Panc1 (cell line): ENCODE data around the gene SEMA4D. TPM values are rescaled to one million over a fixed set of nuclear protein-coding genes. Genes with fewer than 3 reads are reported as not detected.

Source experiments
- ATAC-seq: fragments of 200-7000 bp; cut with Tn5 transposase; 2 replicates; pipeline ENCODE4 v1.9.1; 2020; ENCODE audit warnings: mild to moderate bottlenecking, moderate library complexity
- BruUV-seq: library from RNA; stranded (reverse); fragments of 400-500 nt; replicated peaks from 2 replicates; lab custom pipeline; 2021; lab: Mats Ljungman, UMichigan
- CTCF ChIA-PET: fragments of 300-600 bp; sonication (Branson Sonifier 250); formaldehyde crosslinking; loops from one replicate; lab custom pipeline; 2022; ENCODE audit warnings: antibody characterized with exemption; lab: Charles Lee
- POLR2A ChIA-PET: fragments of 300-600 bp; sonication (Branson Sonifier 250); formaldehyde crosslinking; loops from one replicate; lab custom pipeline; 2022; ENCODE audit warnings: antibody characterized with exemption; lab: Charles Lee
- DNase-seq: peaks from one replicate; pipeline ENCODE4 v3.0.0-alpha.2; 2010; ENCODE audit warnings: low read depth, low spot score
- H3K27ac ChIP-seq: 2 replicates; pipeline ENCODE4 v1.5.1; 2011; ENCODE audit warnings: mild to moderate bottlenecking, low read length, inconsistent platforms
- H3K27me3 ChIP-seq: fragments of 200-500 bp; sonication (Bioruptor generic); 2 replicates; pipeline ENCODE4 v1.6.0; 2014; ENCODE audit warnings: low read length, inconsistent platforms; ENCODE audit not compliant: control insufficient read depth, insufficient read depth
- H3K36me3 ChIP-seq: fragments of 200-500 bp; sonication (Bioruptor generic); 2 replicates; pipeline ENCODE4 v1.5.1; 2014; ENCODE audit warnings: inconsistent platforms, mild to moderate bottlenecking, low read length, moderate library complexity; ENCODE audit not compliant: control insufficient read depth, insufficient read depth
- H3K4me1 ChIP-seq: 2 replicates; pipeline ENCODE4 v1.5.1; 2011; ENCODE audit warnings: inconsistent platforms, mild to moderate bottlenecking, low read length, moderate library complexity; ENCODE audit not compliant: control insufficient read depth, insufficient read depth
- H3K4me3 ChIP-seq, 2 experiments: 2 replicates each; pipeline ENCODE4 v1.5.1; 2011 to 2012; ENCODE audit warnings: low read depth in 2 of 2, low read length in 2 of 2, mild to moderate bottlenecking in 2 of 2, inconsistent platforms in 1 of 2, moderate library complexity in 1 of 2
- H3K9me3 ChIP-seq: fragments of 200-500 bp; sonication (Bioruptor generic); 2 replicates; pipeline ENCODE4 v1.5.1; 2014; ENCODE audit warnings: low read depth, mild to moderate bottlenecking, inconsistent platforms, low read length, moderate library complexity; ENCODE audit not compliant: control insufficient read depth, insufficient read depth
- CTCF ChIP-seq: fragments of 450-650 bp; IDR thresholded peaks from 2 replicates; pipeline ENCODE4 v1.5.1; 2017; ENCODE audit warnings: mild to moderate bottlenecking
- POLR2AphosphoS5 ChIP-seq: IDR thresholded peaks from 2 replicates; pipeline ENCODE4 v1.6.1; 2012; ENCODE audit warnings: mild to moderate bottlenecking, low read depth, low read length, moderate library complexity
- SIN3A ChIP-seq: IDR thresholded peaks from 2 replicates; pipeline ENCODE4 v1.6.1; 2012; ENCODE audit warnings: low read depth, mild to moderate bottlenecking, low read length, moderate library complexity, borderline replicate concordance; ENCODE audit not compliant: insufficient read depth
- TCF7L2 ChIP-seq: IDR thresholded peaks from 2 replicates; pipeline ENCODE4 v1.6.1; 2011; ENCODE audit warnings: mild to moderate bottlenecking, low read depth, low read length, inconsistent platforms
- in situ Hi-C: cut with HindIII; loops from 2 replicates; pipeline ENCODE4 v1.10.0; 2016; ENCODE audit warnings: low sequenced_read_pairs, low pct_unique_long_range_greater_than_20kb
- intact Hi-C: fragments of 100-400 bp; cut with micrococcal nuclease; formaldehyde crosslinking; loops from one replicate; pipeline ENCODE4 v1.10.0; 2022; ENCODE audit not compliant: unreplicated experiment
- total RNA-seq: library from RNA; stranded (reverse); gene quantifications from one replicate; pipeline ENCODE4 v1.2.1, GENCODE V29; 2021; ENCODE audit not compliant: unreplicated experiment
- TF ChIP-seq, protein P1 (sequence below), 2 experiments: IDR thresholded peaks; 2 replicates each; pipeline ENCODE4 v1.6.1; 2011 to 2012; ENCODE audit warnings: low read depth in 2 of 2, control low read depth in 1 of 2, low read length in 1 of 2, mild to moderate bottlenecking in 1 of 2, moderate library complexity in 1 of 2; ENCODE audit not compliant: insufficient read depth in 1 of 2

Gene SEMA4D
- total RNA-seq, 1 experiment from 2014 or later = 6.5 TPM

DNA sequence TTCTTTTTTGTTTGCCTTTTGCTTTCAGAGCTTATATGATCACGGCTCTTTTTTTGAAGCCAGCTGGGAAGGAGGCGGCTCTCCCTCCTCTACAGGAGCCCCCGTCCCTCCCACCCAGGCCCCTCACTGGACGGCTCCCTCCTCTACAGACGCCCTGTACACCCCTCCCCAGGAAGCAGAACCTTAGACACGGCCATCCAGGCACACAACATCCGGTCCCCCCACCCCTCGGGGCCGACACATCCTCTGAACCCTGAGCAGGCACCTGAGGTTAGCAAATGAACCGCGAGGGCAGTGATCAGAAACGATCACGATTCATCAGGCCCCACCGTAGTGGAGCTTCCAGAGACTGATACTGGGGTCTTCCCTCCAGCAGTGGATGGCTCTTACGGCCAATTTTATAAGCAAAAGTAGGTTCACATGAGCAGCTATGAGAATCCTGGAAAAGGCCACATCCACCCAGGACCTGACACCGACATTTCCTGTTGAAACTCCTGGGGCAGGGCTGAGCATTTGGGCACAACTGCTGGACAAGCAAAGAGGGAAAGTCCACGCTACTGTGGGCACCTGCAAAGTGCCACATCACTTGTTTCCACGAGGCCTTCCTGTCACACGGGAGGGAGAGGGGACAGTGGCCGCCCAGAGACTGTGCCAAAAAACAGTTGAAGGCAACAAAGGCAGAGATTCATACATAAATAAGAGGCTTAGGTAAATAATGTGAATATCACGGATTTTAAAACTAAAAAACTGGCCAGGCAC lies 78.9 kb downstream of the SEMA4D start:
- no peaks in the 10 kb centered on the region for H3K36me3 ChIP-seq
- intact Hi-C loops (no loop called here), in situ Hi-C loops (no loop called here)
- DNase-seq (no peak), ATAC-seq (no peak)
- POLR2A ChIA-PET = no interaction called here
- H3K4me1 ChIP-seq = no peaks in the 10 kb centered on the region
- CTCF ChIA-PET = no interaction called here
- H3K27me3 ChIP-seq = no peaks in the 10 kb centered on the region
- no peak overlapping the region for H3K4me3 ChIP-seq
- H3K27ac ChIP-seq = no peak overlapping the region
- TF ChIP-seq SIN3A = no peak
- no peak for TF ChIP-seq TCF7L2
- TF ChIP-seq POLR2AphosphoS5 = no peak
- no peak for TF ChIP-seq CTCF
- TF ChIP-seq, protein P1, sequence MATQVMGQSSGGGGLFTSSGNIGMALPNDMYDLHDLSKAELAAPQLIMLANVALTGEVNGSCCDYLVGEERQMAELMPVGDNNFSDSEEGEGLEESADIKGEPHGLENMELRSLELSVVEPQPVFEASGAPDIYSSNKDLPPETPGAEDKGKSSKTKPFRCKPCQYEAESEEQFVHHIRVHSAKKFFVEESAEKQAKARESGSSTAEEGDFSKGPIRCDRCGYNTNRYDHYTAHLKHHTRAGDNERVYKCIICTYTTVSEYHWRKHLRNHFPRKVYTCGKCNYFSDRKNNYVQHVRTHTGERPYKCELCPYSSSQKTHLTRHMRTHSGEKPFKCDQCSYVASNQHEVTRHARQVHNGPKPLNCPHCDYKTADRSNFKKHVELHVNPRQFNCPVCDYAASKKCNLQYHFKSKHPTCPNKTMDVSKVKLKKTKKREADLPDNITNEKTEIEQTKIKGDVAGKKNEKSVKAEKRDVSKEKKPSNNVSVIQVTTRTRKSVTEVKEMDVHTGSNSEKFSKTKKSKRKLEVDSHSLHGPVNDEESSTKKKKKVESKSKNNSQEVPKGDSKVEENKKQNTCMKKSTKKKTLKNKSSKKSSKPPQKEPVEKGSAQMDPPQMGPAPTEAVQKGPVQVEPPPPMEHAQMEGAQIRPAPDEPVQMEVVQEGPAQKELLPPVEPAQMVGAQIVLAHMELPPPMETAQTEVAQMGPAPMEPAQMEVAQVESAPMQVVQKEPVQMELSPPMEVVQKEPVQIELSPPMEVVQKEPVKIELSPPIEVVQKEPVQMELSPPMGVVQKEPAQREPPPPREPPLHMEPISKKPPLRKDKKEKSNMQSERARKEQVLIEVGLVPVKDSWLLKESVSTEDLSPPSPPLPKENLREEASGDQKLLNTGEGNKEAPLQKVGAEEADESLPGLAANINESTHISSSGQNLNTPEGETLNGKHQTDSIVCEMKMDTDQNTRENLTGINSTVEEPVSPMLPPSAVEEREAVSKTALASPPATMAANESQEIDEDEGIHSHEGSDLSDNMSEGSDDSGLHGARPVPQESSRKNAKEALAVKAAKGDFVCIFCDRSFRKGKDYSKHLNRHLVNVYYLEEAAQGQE (IDR thresholded peaks at IDR 0.05; ENCODE audit: insufficient read depth in 1 of 2, low read depth in 2 of 2, low read length in 1 of 2) = no peak
- H3K9me3 ChIP-seq = no peaks in the 10 kb centered on the region
- no TSS peak for BruUV-seq

- TF ChIP-seq SIN3A = no peak
- TF ChIP-seq, protein P1 (IDR thresholded peaks at IDR 0.05; ENCODE audit: insufficient read depth in 1 of 2, low read depth in 2 of 2, low read length in 1 of 2) = no peak
- Histone ChIP-seq H3K4me3 (no peak overlapping the region), H3K27ac (no peak overlapping the region), H3K9me3 (no peaks in the 10 kb centered on the region), H3K27me3 (no peaks in the 10 kb centered on the region), H3K36me3 (no peaks in the 10 kb centered on the region), H3K4me1 (no peaks in the 10 kb centered on the region)
- CTCF ChIA-PET = no interaction called here
- POLR2A ChIA-PET = no interaction called here
- no TSS peak for BruUV-seq
- DNase-seq (no peak), ATAC-seq (no peak)
- intact Hi-C loops = no loop called here
- in situ Hi-C loops = no loop called here
Observed at GRCh38 chr9:89418474-89418845, 79.5 kb downstream of the SEMA4D start.
